CD4-positive, alpha-beta T cell treated with Interleukin-17A for 1 hour (primary cell): Measurements from ENCODE around the gene RORC.

Experiments used
- DNase-seq: peaks from one replicate; pipeline ENCODE4 v3.0.0-alpha.2; 2020

The RORC gene

GRCh38 chr1:151825751-151826660, 5.6 kb downstream of the RORC start:
- peak; percentile 51 for DNase-seq

GRCh38 chr1:151825204-151825603, 6.4 kb downstream of the RORC start:
- no peak for DNase-seq

GRCh38 chr1:151823175-151823574, 8.4 kb downstream of the RORC start:
- no peak for DNase-seq

- peak; percentile 20 for DNase-seq
Measured at GRCh38 chr1:151822404-151822803, 9.2 kb downstream of the RORC start.

GRCh38 chr1:151820940-151821339, 10.7 kb downstream of the RORC start:
- peak; percentile 48 for DNase-seq

- DNase-seq, result no peak
Measured at GRCh38 chr1:151819976-151820623, 11.5 kb downstream of the RORC start.

GRCh38 chr1:151819227-151819835, 12.3 kb downstream of the RORC start:
- no peak for DNase-seq

GRCh38 chr1:151817353-151817730, 14.3 kb downstream of the RORC start:
- DNase-seq, result no peak

- no peak for DNase-seq
Measured at GRCh38 chr1:151816548-151817352, 14.9 kb downstream of the RORC start.

GRCh38 chr1:151815716-151816327, 15.8 kb downstream of the RORC start:
- DNase-seq, result peak; percentile 70

- no peak for DNase-seq
Measured at GRCh38 chr1:151814971-151815545, 16.5 kb downstream of the RORC start.

GRCh38 chr1:151814426-151814825, 17.2 kb downstream of the RORC start:
- DNase-seq, result no peak

- no peak for DNase-seq
Measured at GRCh38 chr1:151813271-151813977, 18.2 kb downstream of the RORC start.

- DNase-seq, result no peak
Measured at GRCh38 chr1:151811181-151811580, 20.4 kb downstream of the RORC start.

- DNase-seq, result no peak
Measured at GRCh38 chr1:151809985-151810556, 21.5 kb downstream of the RORC start.

- DNase-seq, result no peak
Measured at GRCh38 chr1:151809290-151809984, 22.2 kb downstream of the RORC start.

GRCh38 chr1:151807766-151808165, 23.8 kb downstream of the RORC start:
- no peak for DNase-seq

- no peak for DNase-seq
Measured at GRCh38 chr1:151807131-151807530, 24.5 kb downstream of the RORC start.

GRCh38 chr1:151806170-151806569, 25.4 kb downstream of the RORC start:
- no peak for DNase-seq

- DNase-seq, result no peak
Measured at GRCh38 chr1:151805066-151805820, 26.4 kb downstream of the RORC start, which contains the start of gene LINGO4. LINGO4 (minus strand) TSS chr1:151805419; CDS start chr1:151802704, 2,715 bp downstream.
